ENCODE measurements around the gene SNORC.

- no peak for TF ChIP-seq RAD21 (conservative IDR thresholded peaks at IDR 0.05)
- TF ChIP-seq POLR2AphosphoS5 (IDR thresholded peaks at IDR 0.05): no peak
- TF ChIP-seq, protein P1, sequence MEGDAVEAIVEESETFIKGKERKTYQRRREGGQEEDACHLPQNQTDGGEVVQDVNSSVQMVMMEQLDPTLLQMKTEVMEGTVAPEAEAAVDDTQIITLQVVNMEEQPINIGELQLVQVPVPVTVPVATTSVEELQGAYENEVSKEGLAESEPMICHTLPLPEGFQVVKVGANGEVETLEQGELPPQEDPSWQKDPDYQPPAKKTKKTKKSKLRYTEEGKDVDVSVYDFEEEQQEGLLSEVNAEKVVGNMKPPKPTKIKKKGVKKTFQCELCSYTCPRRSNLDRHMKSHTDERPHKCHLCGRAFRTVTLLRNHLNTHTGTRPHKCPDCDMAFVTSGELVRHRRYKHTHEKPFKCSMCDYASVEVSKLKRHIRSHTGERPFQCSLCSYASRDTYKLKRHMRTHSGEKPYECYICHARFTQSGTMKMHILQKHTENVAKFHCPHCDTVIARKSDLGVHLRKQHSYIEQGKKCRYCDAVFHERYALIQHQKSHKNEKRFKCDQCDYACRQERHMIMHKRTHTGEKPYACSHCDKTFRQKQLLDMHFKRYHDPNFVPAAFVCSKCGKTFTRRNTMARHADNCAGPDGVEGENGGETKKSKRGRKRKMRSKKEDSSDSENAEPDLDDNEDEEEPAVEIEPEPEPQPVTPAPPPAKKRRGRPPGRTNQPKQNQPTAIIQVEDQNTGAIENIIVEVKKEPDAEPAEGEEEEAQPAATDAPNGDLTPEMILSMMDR (IDR thresholded peaks at IDR 0.05; ENCODE audit: poor library complexity, severe bottlenecking): no peak
Measured at GRCh38 chr2:232883116-232883721, 13.2 kb downstream of the SNORC start.

Data from neural cell (in vitro differentiated cells).